Heart left ventricle (tissue), 16 donors: ENCODE data around the gene CHEK1. TPM values are rescaled to one million over a fixed set of nuclear protein-coding genes. Genes with fewer than 3 reads are reported as not detected.
A peak's percentile ranks its signal among the peaks of the same experiment; 100 is the strongest.
"Not testable (repeated sequence)": the region's sequence is repeated elsewhere in the genome, so short reads cannot be mapped to it uniquely, and the experiment has no call there.

Experiments used
- ATAC-seq, 4 donors: fragments of 200-7000 bp; cut with Tn5 transposase; one replicate each; pipeline ENCODE4 v1.9.1; 2020 to 2022; ENCODE audit warnings: moderate library complexity in 4 of 4, mild to moderate bottlenecking in 3 of 4, moderate number of reproducible peaks in 1 of 4
- DNase-seq, 5 donors: peaks; one replicate each; pipeline ENCODE4 v3.0.0-alpha.2; 2020
- H3K27ac ChIP-seq, 12 donors: fragments of 200-600 bp; sonication (generic) in 4 of 12; one replicate each; pipeline versions ENCODE4 v1.5.0 to v1.8.0; 2016 to 2022; ENCODE audit warnings: mild to moderate bottlenecking in 2 of 12
- H3K27me3 ChIP-seq, 9 donors: fragments of 200-600 bp; sonication (generic) in 2 of 9; one replicate each; pipeline versions ENCODE4 v1.5.1 to v1.8.0; 2016 to 2022; ENCODE audit warnings: mild to moderate bottlenecking in 3 of 9
- H3K36me3 ChIP-seq, 9 donors: fragments of 200-600 bp; sonication (generic) in 2 of 9; one replicate each; pipeline versions ENCODE4 v1.5.0 to v1.8.0; 2018 to 2022; ENCODE audit warnings: mild to moderate bottlenecking in 2 of 9
- H3K4me1 ChIP-seq, 12 donors: fragments of 200-600 bp; sonication (generic) in 4 of 12; one replicate each; pipeline versions ENCODE4 v1.5.0 to v1.8.0; 2016 to 2022; ENCODE audit warnings: mild to moderate bottlenecking in 3 of 12
- H3K4me3 ChIP-seq, 12 donors: fragments of 200-600 bp; sonication (generic) in 4 of 12; one replicate each; pipeline versions ENCODE4 v1.5.0 to v1.8.0; 2017 to 2022; ENCODE audit warnings: mild to moderate bottlenecking in 9 of 12, moderate library complexity in 4 of 12
- H3K9me3 ChIP-seq, 12 donors: fragments of 200-600 bp; sonication (generic) in 4 of 12; one replicate each; pipeline versions ENCODE4 v1.5.0 to v1.8.0; 2016 to 2022; ENCODE audit warnings: mild to moderate bottlenecking in 1 of 12
- POLR2A ChIP-seq, 2 donors: fragments of 450-650 bp; IDR thresholded peaks; one replicate each; pipeline ENCODE4 v1.6.1; 2017; ENCODE audit warnings: antibody characterized with exemption in 2 of 2, mild to moderate bottlenecking in 2 of 2, moderate library complexity in 2 of 2
- WGBS, 4 donors: extraction: QIAGEN DNeasy Blood & Tissue Kit in 2 of 4; methylation state at CpG; one replicate each; pipeline versions ENCODE4 v1.1.5 to v1.1.7; 2013 to 2018; 5-methylcytosine and 5-hydroxymethylcytosine counted together
- intact Hi-C, 10 donors: fragments of 100-400 bp; cut with DNase I; formaldehyde crosslinking; loops; one replicate each; pipeline versions ENCODE4 v1.11.1 to v1.14.2; 2022
- long read RNA-seq, 3 donors: library from polyadenylated mRNA; unstranded; transcript quantifications; one replicate each; pipeline ENCODE4 v2.0.0, GENCODE V29; 2020 to 2021
- polyA plus RNA-seq, 2 donors: library from polyadenylated mRNA; stranded (reverse); fragments of 200-250 nt; gene quantifications; one replicate each; pipeline ENCODE4 v1.2.3, GENCODE V29; 2013
- total RNA-seq, 9 donors: library from RNA; depleted of rRNA in 2 of 9; stranded (reverse); fragments of >200 nt in 2 of 9; fragmentation: NEBNext Ultra II Directional in 3 of 9; extraction: Animal tissue kit (Norgen Biotek cat#: 25700) in 3 of 9; gene quantifications; one replicate each; pipeline versions ENCODE4 v1.1.0 to v1.2.4, GENCODE V29; 2016 to 2023
- TF ChIP-seq, protein P1 (sequence below), 12 donors: fragments of 200-600 bp; sonication (generic) in 4 of 12; IDR thresholded peaks; one replicate each; pipeline versions ENCODE4 v1.5.0 to v1.8.0; 2018 to 2022; ENCODE audit warnings: antibody characterized with exemption in 12 of 12, mild to moderate bottlenecking in 5 of 12
- donor health status: ischemic (EF 13 %, LVEDD 7.1; RV severe dilation, severe dysfunction).
- donor health status: healthy with polysubstance abuse.
- donor health status: DM: no; HTN: yes; CAD: no.
- donor health status: DM: no; HTN: no; CAD: no.
- donor health status: ischemic (EF 25% LVEDD 6.9; RV normal size, moderate dysfunction).
- donor health status: ischemic (EF 25% LVEDD 5.7; RV mildly dilated, moderate dysfunction).
- donor health status: healthy.
- donor health status: DM: yes; HTN: yes; CAD: no.
- donor health status: ischemic (EF 35%, LVEDD 5.7; RV mildly dilated, moderate dysfunction).
- donor health status: nonischemic (EF 11% LVEDD 7.7; RV severe dilation, severe dysfunction).
- donor health status: DM: yes; HTN: yes; CAD: no.
- donor health status: PGD.
- donor health status: ischemic (EF 29% LVEDD 5.4; RV normal size, mild dysfunction).
- donor health status: nonischemic (EF 23%, LVEDD 6.1; RV moderate dilation, normal function).

The CHEK1 gene
- 1 to 10 TPM in 5 of 9 donors, under 1 TPM in 4; 0.63 to 6.2 (median 1.2) TPM for total RNA-seq
- 1 to 10 TPM in 1 of 2 donors, under 1 TPM in 1; 0.50 to 1.5 TPM for polyA plus RNA-seq
- long read RNA-seq, donor 1 = 0 reads
- long read RNA-seq, donor 2 = 0 reads
- long read RNA-seq, donor 3 = 0 reads

DNA sequence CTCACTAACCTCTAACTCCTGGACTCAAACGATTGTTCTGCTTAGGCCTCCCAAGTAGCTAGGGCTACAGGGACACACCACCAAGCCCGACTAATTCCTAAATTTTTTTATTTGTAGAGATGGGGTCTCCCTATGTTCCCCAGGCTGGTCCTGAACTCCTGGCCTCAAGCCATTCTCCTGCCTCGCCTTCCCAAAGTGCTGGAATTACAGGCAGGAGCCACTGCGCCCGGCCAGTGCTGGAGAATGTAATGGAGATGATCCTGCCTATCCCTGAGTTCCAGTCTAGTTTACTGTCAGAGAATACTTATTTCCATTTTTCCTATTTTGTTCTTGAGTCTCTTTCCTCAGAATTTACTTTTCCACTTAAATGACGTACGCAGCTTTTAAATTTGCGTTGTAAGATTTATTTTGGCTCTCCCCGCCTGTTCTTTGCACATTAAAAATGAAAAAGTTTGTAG is at the start of gene CHEK1:
TSS of gene CHEK1 (plus strand) at position 408 of the 458 bp plus-strand sequence. CDS start 1,606 bp downstream, outside the sequence.
- no peak for TF ChIP-seq POLR2A (IDR thresholded peaks at IDR 0.05)
- H3K27ac ChIP-seq = peak within 1 kb of the TSS; percentile 70 to 98 (median 95)
- no peaks in the 10 kb centered on the region for H3K9me3 ChIP-seq
- DNase-seq (no peak), ATAC-seq (no peak)
- WGBS, 4 donors = 56 to 63% (median 62%) methylated on average over 9 of the region's 9 CpGs
- peaks cover 0 to 30% (median 23%) of the 10 kb centered on the region in 9 donors for H3K36me3 ChIP-seq
- intact Hi-C loops = loop anchor here in 7 of 10 donors (1.0 to 10.0 kb wide), 12 partner anchors 32 to 640 kb away; partner anchors contain the start of genes STT3A (in 3 of the 7), EI24 (in 2 of the 7), HYLS1 (in 2 of the 7) and FEZ1 (in 1 of the 7)
- no peaks in the 10 kb centered on the region for H3K27me3 ChIP-seq
- peaks cover 4 to 23% (median 15%) of the 10 kb centered on the region in 12 donors for H3K4me1 ChIP-seq
- peak within 1 kb of the TSS; percentile 40 to 80 (median 74) for H3K4me3 ChIP-seq

DNA sequence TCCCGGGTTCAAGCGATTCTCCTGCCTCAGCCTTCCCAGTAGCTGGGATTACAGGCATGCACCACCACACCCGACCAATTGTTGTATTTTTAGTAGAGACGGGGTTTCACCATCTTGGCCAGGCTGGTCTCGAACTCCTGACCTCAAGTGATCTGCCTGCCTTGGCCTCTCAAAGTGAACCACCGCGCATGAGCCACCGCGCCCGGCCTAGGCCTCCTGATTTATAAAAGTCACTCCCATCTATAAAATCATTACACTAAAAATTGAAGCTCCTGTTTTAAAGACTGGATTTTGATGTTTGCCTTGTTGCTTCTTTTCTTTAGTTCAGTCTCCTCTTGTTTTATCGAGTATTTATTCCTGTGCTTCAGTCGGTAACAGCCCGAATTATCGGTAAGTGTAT is 47.8 kb upstream of the CHEK1 start:
- not testable (repeated sequence) for ATAC-seq, DNase-seq, H3K4me3 ChIP-seq, H3K9me3 ChIP-seq, H3K27ac ChIP-seq, H3K27me3 ChIP-seq, H3K4me1 ChIP-seq
- intact Hi-C loops = loop anchor here in 2 of 10 donors (5.0 to 10.0 kb wide), 2 partner anchors 45 to 622 kb away; partner anchors contain the start of gene CCDC15 (in 1 of the 2)
- H3K36me3 ChIP-seq = peaks cover 2 to 100% (median 98%) of the 10 kb centered on the region in 9 donors
- WGBS, 4 donors = 94 to 96% (median 96%) methylated on average over 14 of the region's 14 CpGs

DNA sequence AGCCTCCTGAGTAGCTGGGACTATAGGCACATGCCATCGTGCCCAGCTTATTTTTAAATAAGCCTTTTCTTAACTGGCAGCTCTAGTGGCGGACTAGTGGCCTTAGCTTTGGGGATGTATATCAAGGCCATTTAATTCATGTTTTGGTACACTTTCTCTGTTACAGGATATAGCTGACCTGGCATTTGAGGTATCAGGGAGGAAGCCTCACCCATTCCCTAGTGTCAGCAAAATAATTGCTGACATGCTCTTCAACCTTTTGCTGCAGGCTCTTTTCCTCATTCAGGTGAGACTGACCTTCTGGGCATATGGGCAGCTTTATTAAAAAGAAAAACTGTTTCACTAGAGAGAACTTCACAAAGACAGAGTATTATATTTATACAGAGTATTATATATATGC is 46.2 kb upstream of the CHEK1 start:
- DNase-seq = no peak
- Histone ChIP-seq H3K27me3 (no peaks in the 10 kb centered on the region), H3K27ac (no peak overlapping the region), H3K4me3 (no peak overlapping the region), H3K9me3 (no peaks in the 10 kb centered on the region), H3K4me1 (no peaks in the 10 kb centered on the region), H3K36me3 (peaks cover 6 to 100% (median 100%) of the 10 kb centered on the region in 9 donors)
- ATAC-seq = no peak
- WGBS, 4 donors = 95 to 98% (median 97%) methylated on average over 2 of the region's 2 CpGs
- TF ChIP-seq, protein P1, sequence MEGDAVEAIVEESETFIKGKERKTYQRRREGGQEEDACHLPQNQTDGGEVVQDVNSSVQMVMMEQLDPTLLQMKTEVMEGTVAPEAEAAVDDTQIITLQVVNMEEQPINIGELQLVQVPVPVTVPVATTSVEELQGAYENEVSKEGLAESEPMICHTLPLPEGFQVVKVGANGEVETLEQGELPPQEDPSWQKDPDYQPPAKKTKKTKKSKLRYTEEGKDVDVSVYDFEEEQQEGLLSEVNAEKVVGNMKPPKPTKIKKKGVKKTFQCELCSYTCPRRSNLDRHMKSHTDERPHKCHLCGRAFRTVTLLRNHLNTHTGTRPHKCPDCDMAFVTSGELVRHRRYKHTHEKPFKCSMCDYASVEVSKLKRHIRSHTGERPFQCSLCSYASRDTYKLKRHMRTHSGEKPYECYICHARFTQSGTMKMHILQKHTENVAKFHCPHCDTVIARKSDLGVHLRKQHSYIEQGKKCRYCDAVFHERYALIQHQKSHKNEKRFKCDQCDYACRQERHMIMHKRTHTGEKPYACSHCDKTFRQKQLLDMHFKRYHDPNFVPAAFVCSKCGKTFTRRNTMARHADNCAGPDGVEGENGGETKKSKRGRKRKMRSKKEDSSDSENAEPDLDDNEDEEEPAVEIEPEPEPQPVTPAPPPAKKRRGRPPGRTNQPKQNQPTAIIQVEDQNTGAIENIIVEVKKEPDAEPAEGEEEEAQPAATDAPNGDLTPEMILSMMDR (IDR thresholded peaks at IDR 0.05) = no peak
- no peak for TF ChIP-seq POLR2A (IDR thresholded peaks at IDR 0.05)
- intact Hi-C loops = loop anchor here in 2 of 10 donors (5.0 to 10.0 kb wide), 2 partner anchors 44 to 624 kb away; partner anchors contain the start of gene CCDC15 (in 1 of the 2)

DNA sequence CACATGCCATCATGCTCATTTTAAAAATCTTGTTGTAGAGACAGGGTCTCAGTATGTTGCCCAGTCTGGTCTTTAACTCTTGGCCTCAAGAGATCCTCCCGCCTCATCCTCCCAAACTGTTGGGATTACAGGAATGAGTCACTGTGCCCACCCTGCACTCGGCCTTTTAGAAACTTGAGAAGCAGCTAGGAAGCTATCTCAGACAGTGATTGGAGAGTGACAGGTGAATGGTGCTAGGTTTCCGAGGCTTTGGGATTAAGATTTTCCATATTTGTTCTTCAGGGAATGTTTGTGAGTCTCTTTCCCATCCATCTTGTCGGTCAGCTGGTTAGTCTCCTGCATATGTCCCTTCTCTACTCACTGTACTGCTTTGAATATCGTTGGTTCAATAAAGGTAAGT is 45.2 kb upstream of the CHEK1 start:
- Histone ChIP-seq H3K4me1 (no peaks in the 10 kb centered on the region), H3K4me3 (no peak overlapping the region), H3K27ac (no peak overlapping the region), H3K9me3 (no peaks in the 10 kb centered on the region), H3K27me3 (no peaks in the 10 kb centered on the region), H3K36me3 (peaks cover 7 to 100% (median 93%) of the 10 kb centered on the region in 9 donors)
- DNase-seq (no peak), ATAC-seq (no peak)
- TF ChIP-seq, protein P1 (IDR thresholded peaks at IDR 0.05) = no peak
- TF ChIP-seq POLR2A (IDR thresholded peaks at IDR 0.05) = no peak
- intact Hi-C loops = loop anchor here in 2 of 10 donors (5.0 to 10.0 kb wide), 2 partner anchors 42 to 625 kb away; partner anchors contain the start of gene CCDC15 (in 1 of the 2)
- WGBS, 4 donors = 95 to 98% (median 97%) methylated on average over 5 of the region's 5 CpGs

DNA sequence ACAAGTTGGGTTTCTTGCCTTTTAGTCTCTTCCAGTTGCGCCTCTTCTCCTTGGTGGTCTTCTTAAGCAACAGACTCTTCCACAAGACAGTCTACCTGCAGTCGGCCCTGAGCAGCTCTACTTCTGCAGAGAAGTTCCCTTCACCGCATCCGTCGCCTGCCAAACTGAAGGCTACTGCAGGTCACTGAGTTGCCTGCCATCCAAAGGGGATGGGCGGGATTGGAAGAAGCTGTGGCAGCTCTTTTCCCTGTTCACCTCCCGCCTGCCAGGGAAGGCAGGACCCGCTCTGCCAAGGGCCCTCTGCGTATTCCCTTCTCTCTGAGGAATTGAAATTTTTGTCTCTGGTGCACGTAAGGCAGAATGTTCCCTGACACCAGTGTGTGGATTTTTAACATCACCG is 41.5 kb upstream of the CHEK1 start:
- H3K4me3 ChIP-seq = no peak overlapping the region
- no peak overlapping the region for H3K27ac ChIP-seq
- DNase-seq (no peak), ATAC-seq (no peak)
- no peaks in the 10 kb centered on the region for H3K9me3 ChIP-seq
- TF ChIP-seq, protein P1 (IDR thresholded peaks at IDR 0.05) = no peak
- no peak for TF ChIP-seq POLR2A (IDR thresholded peaks at IDR 0.05)
- 93 to 97% (median 95%) methylated on average over 11 of the region's 11 CpGs for WGBS, 4 donors
- H3K4me1 ChIP-seq = no peaks in the 10 kb centered on the region
- intact Hi-C loops = no loop called here
- H3K36me3 ChIP-seq = peaks cover 5 to 71% (median 59%) of the 10 kb centered on the region in 9 donors
- H3K27me3 ChIP-seq = no peaks in the 10 kb centered on the region
